Measurements from ENCODE around the gene ZNF14. TPM values are rescaled to one million over a fixed set of nuclear protein-coding genes. Genes with fewer than 3 reads are reported as not detected.

The ZNF14 gene
- total and polyA plus RNA-seq, 10 of the 15 experiments (the other 5 are each of a cell fraction or from before 2014, with no cell fraction given) = 2.5 to 7.2 (median 4.6) TPM

DNA sequence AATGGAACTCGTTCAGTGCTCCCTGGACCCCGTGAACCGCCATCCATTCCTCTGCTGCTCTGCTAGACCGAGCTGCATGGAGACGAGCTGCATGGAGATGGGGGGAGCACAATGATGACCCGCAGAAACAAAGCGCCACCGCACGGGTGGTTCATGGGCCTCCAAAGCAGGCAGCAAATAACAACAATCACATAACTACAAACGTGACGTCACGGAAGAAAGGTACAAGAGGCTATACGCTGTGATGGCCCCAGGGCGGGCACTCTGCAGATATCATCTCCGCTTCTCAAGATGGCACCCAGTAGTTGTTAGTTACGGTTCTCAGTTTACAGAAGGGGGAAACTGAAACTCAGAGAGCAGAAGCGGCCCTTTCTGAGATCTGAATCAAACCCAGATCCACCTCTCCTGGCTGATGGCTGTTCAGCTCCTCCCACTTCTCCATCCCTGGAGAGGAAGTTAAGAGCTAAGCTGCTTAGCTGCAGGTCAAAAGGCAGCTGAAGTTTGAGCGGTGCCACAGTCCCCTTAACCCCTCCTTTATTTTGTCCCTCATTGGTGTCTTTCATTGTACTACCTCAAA is 71.1 kb downstream of the ZNF14 start (continued):
- TF ChIP-seq, protein P1, sequence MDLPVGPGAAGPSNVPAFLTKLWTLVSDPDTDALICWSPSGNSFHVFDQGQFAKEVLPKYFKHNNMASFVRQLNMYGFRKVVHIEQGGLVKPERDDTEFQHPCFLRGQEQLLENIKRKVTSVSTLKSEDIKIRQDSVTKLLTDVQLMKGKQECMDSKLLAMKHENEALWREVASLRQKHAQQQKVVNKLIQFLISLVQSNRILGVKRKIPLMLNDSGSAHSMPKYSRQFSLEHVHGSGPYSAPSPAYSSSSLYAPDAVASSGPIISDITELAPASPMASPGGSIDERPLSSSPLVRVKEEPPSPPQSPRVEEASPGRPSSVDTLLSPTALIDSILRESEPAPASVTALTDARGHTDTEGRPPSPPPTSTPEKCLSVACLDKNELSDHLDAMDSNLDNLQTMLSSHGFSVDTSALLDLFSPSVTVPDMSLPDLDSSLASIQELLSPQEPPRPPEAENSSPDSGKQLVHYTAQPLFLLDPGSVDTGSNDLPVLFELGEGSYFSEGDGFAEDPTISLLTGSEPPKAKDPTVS (IDR thresholded peaks at IDR 0.05; ENCODE audit: low read depth, low read length) = no peak
- no peak for TF ChIP-seq GABPA (IDR thresholded peaks at IDR 0.05; ENCODE audit: low read depth)
- TF ChIP-seq, protein P2, sequence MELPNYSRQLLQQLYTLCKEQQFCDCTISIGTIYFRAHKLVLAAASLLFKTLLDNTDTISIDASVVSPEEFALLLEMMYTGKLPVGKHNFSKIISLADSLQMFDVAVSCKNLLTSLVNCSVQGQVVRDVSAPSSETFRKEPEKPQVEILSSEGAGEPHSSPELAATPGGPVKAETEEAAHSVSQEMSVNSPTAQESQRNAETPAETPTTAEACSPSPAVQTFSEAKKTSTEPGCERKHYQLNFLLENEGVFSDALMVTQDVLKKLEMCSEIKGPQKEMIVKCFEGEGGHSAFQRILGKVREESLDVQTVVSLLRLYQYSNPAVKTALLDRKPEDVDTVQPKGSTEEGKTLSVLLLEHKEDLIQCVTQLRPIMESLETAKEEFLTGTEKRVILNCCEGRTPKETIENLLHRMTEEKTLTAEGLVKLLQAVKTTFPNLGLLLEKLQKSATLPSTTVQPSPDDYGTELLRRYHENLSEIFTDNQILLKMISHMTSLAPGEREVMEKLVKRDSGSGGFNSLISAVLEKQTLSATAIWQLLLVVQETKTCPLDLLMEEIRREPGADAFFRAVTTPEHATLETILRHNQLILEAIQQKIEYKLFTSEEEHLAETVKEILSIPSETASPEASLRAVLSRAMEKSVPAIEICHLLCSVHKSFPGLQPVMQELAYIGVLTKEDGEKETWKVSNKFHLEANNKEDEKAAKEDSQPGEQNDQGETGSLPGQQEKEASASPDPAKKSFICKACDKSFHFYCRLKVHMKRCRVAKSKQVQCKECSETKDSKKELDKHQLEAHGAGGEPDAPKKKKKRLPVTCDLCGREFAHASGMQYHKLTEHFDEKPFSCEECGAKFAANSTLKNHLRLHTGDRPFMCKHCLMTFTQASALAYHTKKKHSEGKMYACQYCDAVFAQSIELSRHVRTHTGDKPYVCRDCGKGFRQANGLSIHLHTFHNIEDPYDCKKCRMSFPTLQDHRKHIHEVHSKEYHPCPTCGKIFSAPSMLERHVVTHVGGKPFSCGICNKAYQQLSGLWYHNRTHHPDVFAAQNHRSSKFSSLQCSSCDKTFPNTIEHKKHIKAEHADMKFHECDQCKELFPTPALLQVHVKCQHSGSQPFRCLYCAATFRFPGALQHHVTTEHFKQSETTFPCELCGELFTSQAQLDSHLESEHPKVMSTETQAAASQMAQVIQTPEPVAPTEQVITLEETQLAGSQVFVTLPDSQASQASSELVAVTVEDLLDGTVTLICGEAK (IDR thresholded peaks at IDR 0.05; ENCODE audit: borderline replicate concordance) = no peak
- no peak for TF ChIP-seq ZNF217 (IDR thresholded peaks at IDR 0.05)
- TF ChIP-seq CHD2 (IDR thresholded peaks at IDR 0.05; ENCODE audit: borderline replicate concordance, low read depth, low read length) = 0 out of 2 replicates have a peak, but pooled peaks have one; percentile 6
- TF ChIP-seq, protein P3, sequence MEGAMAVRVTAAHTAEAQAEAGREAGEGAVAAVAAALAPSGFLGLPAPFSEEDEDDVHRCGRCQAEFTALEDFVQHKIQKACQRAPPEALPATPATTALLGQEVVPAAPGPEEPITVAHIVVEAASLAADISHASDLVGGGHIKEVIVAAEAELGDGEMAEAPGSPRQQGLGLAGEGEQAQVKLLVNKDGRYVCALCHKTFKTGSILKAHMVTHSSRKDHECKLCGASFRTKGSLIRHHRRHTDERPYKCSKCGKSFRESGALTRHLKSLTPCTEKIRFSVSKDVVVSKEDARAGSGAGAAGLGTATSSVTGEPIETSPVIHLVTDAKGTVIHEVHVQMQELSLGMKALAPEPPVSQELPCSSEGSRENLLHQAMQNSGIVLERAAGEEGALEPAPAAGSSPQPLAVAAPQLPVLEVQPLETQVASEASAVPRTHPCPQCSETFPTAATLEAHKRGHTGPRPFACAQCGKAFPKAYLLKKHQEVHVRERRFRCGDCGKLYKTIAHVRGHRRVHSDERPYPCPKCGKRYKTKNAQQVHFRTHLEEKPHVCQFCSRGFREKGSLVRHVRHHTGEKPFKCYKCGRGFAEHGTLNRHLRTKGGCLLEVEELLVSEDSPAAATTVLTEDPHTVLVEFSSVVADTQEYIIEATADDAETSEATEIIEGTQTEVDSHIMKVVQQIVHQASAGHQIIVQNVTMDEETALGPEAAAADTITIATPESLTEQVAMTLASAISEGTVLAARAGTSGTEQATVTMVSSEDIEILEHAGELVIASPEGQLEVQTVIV (IDR thresholded peaks at IDR 0.05; ENCODE audit: borderline replicate concordance, partially characterized antibody) = no peak
- TF ChIP-seq, protein P4, sequence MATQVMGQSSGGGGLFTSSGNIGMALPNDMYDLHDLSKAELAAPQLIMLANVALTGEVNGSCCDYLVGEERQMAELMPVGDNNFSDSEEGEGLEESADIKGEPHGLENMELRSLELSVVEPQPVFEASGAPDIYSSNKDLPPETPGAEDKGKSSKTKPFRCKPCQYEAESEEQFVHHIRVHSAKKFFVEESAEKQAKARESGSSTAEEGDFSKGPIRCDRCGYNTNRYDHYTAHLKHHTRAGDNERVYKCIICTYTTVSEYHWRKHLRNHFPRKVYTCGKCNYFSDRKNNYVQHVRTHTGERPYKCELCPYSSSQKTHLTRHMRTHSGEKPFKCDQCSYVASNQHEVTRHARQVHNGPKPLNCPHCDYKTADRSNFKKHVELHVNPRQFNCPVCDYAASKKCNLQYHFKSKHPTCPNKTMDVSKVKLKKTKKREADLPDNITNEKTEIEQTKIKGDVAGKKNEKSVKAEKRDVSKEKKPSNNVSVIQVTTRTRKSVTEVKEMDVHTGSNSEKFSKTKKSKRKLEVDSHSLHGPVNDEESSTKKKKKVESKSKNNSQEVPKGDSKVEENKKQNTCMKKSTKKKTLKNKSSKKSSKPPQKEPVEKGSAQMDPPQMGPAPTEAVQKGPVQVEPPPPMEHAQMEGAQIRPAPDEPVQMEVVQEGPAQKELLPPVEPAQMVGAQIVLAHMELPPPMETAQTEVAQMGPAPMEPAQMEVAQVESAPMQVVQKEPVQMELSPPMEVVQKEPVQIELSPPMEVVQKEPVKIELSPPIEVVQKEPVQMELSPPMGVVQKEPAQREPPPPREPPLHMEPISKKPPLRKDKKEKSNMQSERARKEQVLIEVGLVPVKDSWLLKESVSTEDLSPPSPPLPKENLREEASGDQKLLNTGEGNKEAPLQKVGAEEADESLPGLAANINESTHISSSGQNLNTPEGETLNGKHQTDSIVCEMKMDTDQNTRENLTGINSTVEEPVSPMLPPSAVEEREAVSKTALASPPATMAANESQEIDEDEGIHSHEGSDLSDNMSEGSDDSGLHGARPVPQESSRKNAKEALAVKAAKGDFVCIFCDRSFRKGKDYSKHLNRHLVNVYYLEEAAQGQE (IDR thresholded peaks at IDR 0.05; ENCODE audit: low read depth, low read length) = no peak
- no peak for TF ChIP-seq CBX5 (IDR thresholded peaks at IDR 0.05; ENCODE audit: low read depth)
- no peak for TF ChIP-seq BMI1 (IDR thresholded peaks at IDR 0.05; ENCODE audit: borderline replicate concordance)
- no peak for TF ChIP-seq SIX5 (IDR thresholded peaks at IDR 0.05; ENCODE audit: low read depth, low read length, severe bottlenecking)
- TF ChIP-seq ZBED1 (IDR thresholded peaks at IDR 0.05; ENCODE audit: borderline replicate concordance) = no peak; the same call in 1 of the 2 replicates
- no peak for TF ChIP-seq ZNF24 (IDR thresholded peaks at IDR 0.05)
- TF ChIP-seq SPI1 (IDR thresholded peaks at IDR 0.05; ENCODE audit: borderline replicate concordance, insufficient read depth, low read depth, low read length) = peak; percentile 89
- TF ChIP-seq SIN3A (IDR thresholded peaks at IDR 0.05; ENCODE audit: low read depth, low read length) = peak; percentile 56; the same call in 1 of the 2 replicates

Measured in GM12878 (cell line).